Measurements from ENCODE around the gene SYT8. TPM values are rescaled to one million over a fixed set of nuclear protein-coding genes. Genes with fewer than 3 reads are reported as not detected.

The SYT8 gene
- total RNA-seq, 1 experiment from 2014 or later, result 1.0 TPM

- Histone ChIP-seq H3K27me3 (ENCODE audit: insufficient read depth, low read length) (no peaks in the 10 kb centered on the region), H4K20me1 (ENCODE audit: insufficient read depth) (no peaks in the 10 kb centered on the region), H3K9ac (ENCODE audit: low read length) (no peak overlapping the region), H3K9me2 (ENCODE audit: insufficient read depth) (no peaks in the 10 kb centered on the region), H3K79me2 (ENCODE audit: insufficient read depth, low read length) (no peaks in the 10 kb centered on the region), H3K4me3 (replicated peaks in 1 of 2; ENCODE audit: low read depth in 1 of 2, low read length in 2 of 2) (no peak overlapping the region), H3K27ac (ENCODE audit: low read depth, low read length) (no peak overlapping the region), H3K4me2 (ENCODE audit: low read length) (no peak overlapping the region), H3K36me3 (ENCODE audit: control insufficient read depth in 1 of 2, insufficient read depth in 2 of 2, low read length in 2 of 2) (no peaks in the 10 kb centered on the region), H3K9me3 (ENCODE audit: control insufficient read depth in 1 of 2, insufficient read depth in 1 of 2, low read depth in 1 of 2, low read length in 2 of 2) (no peaks in the 10 kb centered on the region), H3K4me1 (ENCODE audit: control insufficient read depth in 1 of 2, insufficient read depth in 2 of 2, low read length in 2 of 2) (no peaks in the 10 kb centered on the region), H2AFZ (ENCODE audit: low read depth, low read length, poor library complexity, severe bottlenecking) (no peak overlapping the region)
- RAD21 ChIA-PET (ENCODE audit: low non-redundant PET in 1 of 2, low total read pairs in 2 of 2, uncharacterized antibody in 2 of 2, unreplicated experiment in 2 of 2), result no interaction called here
- CTCF ChIA-PET, result no interaction called here
- DNase-seq (ENCODE audit: low read depth, low spot score) (no peak), ATAC-seq (no peak)
- no peak for TF ChIP-seq MAX (IDR thresholded peaks at IDR 0.05)
- TF ChIP-seq TCF7L2 (IDR thresholded peaks at IDR 0.05; ENCODE audit: borderline replicate concordance, extremely low read depth, insufficient read depth, insufficient read length), result no peak
- TF ChIP-seq EZH2 (IDR thresholded peaks at IDR 0.05), result no peak
- TF ChIP-seq YY1 (IDR thresholded peaks at IDR 0.05; ENCODE audit: extremely low read depth, insufficient replicate concordance, low read depth, low read length), result no peak
- TF ChIP-seq ATF3 (IDR thresholded peaks at IDR 0.05), result no peak
- TF ChIP-seq CEBPB (IDR thresholded peaks at IDR 0.05; ENCODE audit: low read depth), result no peak
- no peak for TF ChIP-seq JUND (IDR thresholded peaks at IDR 0.05)
- no peak for TF ChIP-seq SP1 (IDR thresholded peaks at IDR 0.05; ENCODE audit: low read depth)
- intact Hi-C loops (cut with micrococcal nuclease), result no loop called here
- BruUV-seq (replicated peaks), result no TSS peak
- POLR2A ChIA-PET, result no interaction called here
Measured at GRCh38 chr11:1852271-1852876, 17.6 kb downstream of the SYT8 start.

- no peaks in the 10 kb centered on the region for H3K9me2 ChIP-seq (ENCODE audit: insufficient read depth)
- no peak within 1 kb of the TSS for H2AFZ ChIP-seq (ENCODE audit: low read depth, low read length, poor library complexity, severe bottlenecking)
- H3K9ac ChIP-seq (ENCODE audit: low read length), result no peak within 1 kb of the TSS
- H3K36me3 ChIP-seq (ENCODE audit: control insufficient read depth in 1 of 2, insufficient read depth in 2 of 2, low read length in 2 of 2), result no peaks in the 10 kb centered on the region
- ChIA-PET POLR2A (no interaction called here), CTCF (no interaction called here), RAD21 (ENCODE audit: low non-redundant PET in 1 of 2, low total read pairs in 2 of 2, uncharacterized antibody in 2 of 2, unreplicated experiment in 2 of 2) (interaction anchor here in 1 of 2 experiments (0.6 kb wide), 1 partner anchor 14 kb away, joined by 3 read pairs; no protein-coding TSS in a partner anchor)
- H3K79me2 ChIP-seq (ENCODE audit: insufficient read depth, low read length), result no peaks in the 10 kb centered on the region
- H3K4me1 ChIP-seq (ENCODE audit: control insufficient read depth in 1 of 2, insufficient read depth in 2 of 2, low read length in 2 of 2), result no peaks in the 10 kb centered on the region
- no peaks in the 10 kb centered on the region for H3K9me3 ChIP-seq (ENCODE audit: control insufficient read depth in 1 of 2, insufficient read depth in 1 of 2, low read depth in 1 of 2, low read length in 2 of 2)
- H3K27ac ChIP-seq (ENCODE audit: low read depth, low read length), result no peak within 1 kb of the TSS
- DNase-seq (ENCODE audit: low read depth, low spot score) (no peak), ATAC-seq (no peak)
- BruUV-seq (replicated peaks), result no TSS peak
- TF ChIP-seq EGR1 (IDR thresholded peaks at IDR 0.05; ENCODE audit: low read depth), result no peak
- intact Hi-C loops (cut with micrococcal nuclease), result no loop called here
- H4K20me1 ChIP-seq (ENCODE audit: insufficient read depth), result no peaks in the 10 kb centered on the region
- no peak within 1 kb of the TSS for H3K4me2 ChIP-seq (ENCODE audit: low read length)
- H3K4me3 ChIP-seq (replicated peaks in 1 of 2; ENCODE audit: low read depth in 1 of 2, low read length in 2 of 2), result no peak within 1 kb of the TSS
- no peaks in the 10 kb centered on the region for H3K27me3 ChIP-seq (ENCODE audit: insufficient read depth, low read length)
Measured at GRCh38 chr11:1852877-1853276, 18.1 kb downstream of the SYT8 start, which contains the start of gene LSP1. Gene LSP1 (plus strand): TSS chr11:1853084. CDS start chr11:1853145, 61 bp downstream.
